ENCODE results near the gene F8A3. TPM values are rescaled to one million over a fixed set of nuclear protein-coding genes. Genes with fewer than 3 reads are reported as not detected.
A peak's percentile ranks its signal among the peaks of the same experiment; 100 is the strongest.
"Not testable (repeated sequence)": the region's sequence is repeated elsewhere in the genome, so short reads cannot be mapped to it uniquely, and the experiment has no call there.

Gene F8A3
- total and polyA plus RNA-seq, 2 experiments from 2014 or later = 0.14 to 0.32 TPM

GRCh38 chrX:155457761-155458447 is 516 bp downstream of the F8A3 start:
- H2AFZ ChIP-seq; H3K4me2 ChIP-seq (ENCODE audit: unreplicated experiment); H3K79me2 ChIP-seq (ENCODE audit: insufficient read depth); H3K9me3 ChIP-seq (ENCODE audit: low read depth); H3K9ac ChIP-seq; DNase-seq; H3K4me3 ChIP-seq; H3K27ac ChIP-seq; H3K27me3 ChIP-seq (replicated peaks; ENCODE audit: insufficient read depth); H3K36me3 ChIP-seq (ENCODE audit: low read depth); H3K9me2 ChIP-seq (ENCODE audit: insufficient read depth); H3K4me1 ChIP-seq (ENCODE audit: insufficient read depth); H4K20me1 ChIP-seq (ENCODE audit: insufficient read depth); H3F3A ChIP-seq (ENCODE audit: insufficient read depth); in situ Hi-C loops (cut with MboI): not testable (repeated sequence)
- WGBS, 2 experiments (ENCODE audit: low coverage in 1 of 2, low lambda C conversion rate in 2 of 2, missing lambda C conversion rate in 2 of 2) = no CpG with 5 or more reads among the region's 97 CpGs

- Histone ChIP-seq H3K4me2 (ENCODE audit: unreplicated experiment) (no peak overlapping the region), H3K9me2 (ENCODE audit: insufficient read depth) (no peaks in the 10 kb centered on the region), H2AFZ (no peak overlapping the region), H3K36me3 (ENCODE audit: low read depth) (no peaks in the 10 kb centered on the region), H3K27ac (no peak overlapping the region), H3K9me3 (ENCODE audit: low read depth) (no peaks in the 10 kb centered on the region), H3K4me1 (ENCODE audit: insufficient read depth) (no peaks in the 10 kb centered on the region), H3K79me2 (ENCODE audit: insufficient read depth) (no peaks in the 10 kb centered on the region), H3K27me3 (replicated peaks; ENCODE audit: insufficient read depth) (no peaks in the 10 kb centered on the region), H3K4me3 (no peak overlapping the region), H3K9ac (no peak overlapping the region), H3F3A (ENCODE audit: insufficient read depth) (no peaks in the 10 kb centered on the region), H4K20me1 (ENCODE audit: insufficient read depth) (no peaks in the 10 kb centered on the region)
- in situ Hi-C loops (cut with MboI) = no loop called here
- TF ChIP-seq EZH2phosphoT487 (IDR thresholded peaks at IDR 0.05; ENCODE audit: insufficient read depth, low read depth) (no peak), EZH2 (IDR thresholded peaks at IDR 0.05; ENCODE audit: insufficient read depth, poor library complexity, severe bottlenecking) (no peak)
- no peak for DNase-seq
Measured at GRCh38 chrX:155441097-155441496, 17.3 kb downstream of the F8A3 start.

GRCh38 chrX:155435744-155436112 is 22.7 kb downstream of the F8A3 start:
- H3K4me3 ChIP-seq = no peak overlapping the region
- no peaks in the 10 kb centered on the region for H3K9me3 ChIP-seq (ENCODE audit: low read depth)
- H3K4me1 ChIP-seq (ENCODE audit: insufficient read depth) = no peaks in the 10 kb centered on the region
- no peaks in the 10 kb centered on the region for H3K9me2 ChIP-seq (ENCODE audit: insufficient read depth)
- in situ Hi-C loops (cut with MboI) = no loop called here
- no peak overlapping the region for H3K9ac ChIP-seq
- H2AFZ ChIP-seq = no peak overlapping the region
- no peaks in the 10 kb centered on the region for H3K79me2 ChIP-seq (ENCODE audit: insufficient read depth)
- no peaks in the 10 kb centered on the region for H4K20me1 ChIP-seq (ENCODE audit: insufficient read depth)
- DNase-seq = no peak
- no peak overlapping the region for H3K4me2 ChIP-seq (ENCODE audit: unreplicated experiment)
- H3K27ac ChIP-seq = no peak overlapping the region
- TF ChIP-seq EZH2 (IDR thresholded peaks at IDR 0.05; ENCODE audit: insufficient read depth, poor library complexity, severe bottlenecking) = no peak
- no peak for TF ChIP-seq EZH2phosphoT487 (IDR thresholded peaks at IDR 0.05; ENCODE audit: insufficient read depth, low read depth)
- no peaks in the 10 kb centered on the region for H3F3A ChIP-seq (ENCODE audit: insufficient read depth)
- WGBS, 2 experiments (ENCODE audit: low coverage in 1 of 2, low lambda C conversion rate in 2 of 2, missing lambda C conversion rate in 2 of 2) = 80% methylated on average over 2 of the region's 2 CpGs; no CpG with 5 or more reads in 1 of the 2 experiments
- no peaks in the 10 kb centered on the region for H3K27me3 ChIP-seq (replicated peaks; ENCODE audit: insufficient read depth)
- H3K36me3 ChIP-seq (ENCODE audit: low read depth) = no peaks in the 10 kb centered on the region

- H3K27ac ChIP-seq = no peak overlapping the region
- TF ChIP-seq EZH2phosphoT487 (IDR thresholded peaks at IDR 0.05; ENCODE audit: insufficient read depth, low read depth) (no peak), EZH2 (IDR thresholded peaks at IDR 0.05; ENCODE audit: insufficient read depth, poor library complexity, severe bottlenecking) (no peak)
- H3K79me2 ChIP-seq (ENCODE audit: insufficient read depth) = no peaks in the 10 kb centered on the region
- no peak overlapping the region for H3K9ac ChIP-seq
- H2AFZ ChIP-seq = no peak overlapping the region
- peak; percentile 5 for DNase-seq
- no peaks in the 10 kb centered on the region for H3K9me3 ChIP-seq (ENCODE audit: low read depth)
- in situ Hi-C loops (cut with MboI) = no loop called here
- H3K9me2 ChIP-seq (ENCODE audit: insufficient read depth) = no peaks in the 10 kb centered on the region
- no peaks in the 10 kb centered on the region for H4K20me1 ChIP-seq (ENCODE audit: insufficient read depth)
- H3K4me3 ChIP-seq = no peak overlapping the region
- H3F3A ChIP-seq (ENCODE audit: insufficient read depth) = no peaks in the 10 kb centered on the region
- H3K27me3 ChIP-seq (replicated peaks; ENCODE audit: insufficient read depth) = no peaks in the 10 kb centered on the region
- H3K4me2 ChIP-seq (ENCODE audit: unreplicated experiment) = no peak overlapping the region
- no peaks in the 10 kb centered on the region for H3K36me3 ChIP-seq (ENCODE audit: low read depth)
- no peaks in the 10 kb centered on the region for H3K4me1 ChIP-seq (ENCODE audit: insufficient read depth)
- WGBS, 2 experiments (ENCODE audit: low coverage in 1 of 2, low lambda C conversion rate in 2 of 2, missing lambda C conversion rate in 2 of 2) = 41 to 42% methylated on average over 5 to 7 of the region's 9 CpGs
Measured at GRCh38 chrX:155434906-155435743, 23.3 kb downstream of the F8A3 start.

Measured in GM23248 (cell line).